H9 (cell line): ENCODE results near the gene FLT1. TPM values are rescaled to one million over a fixed set of nuclear protein-coding genes. Genes with fewer than 3 reads are reported as not detected.

ENCODE experiments used
- DNase-seq: peaks from one replicate; pipeline ENCODE4 v3.0.0-alpha.2; 2017
- H2AFZ ChIP-seq: one replicate; pipeline ENCODE4 v1.6.1; 2013; ENCODE audit warnings: mild to moderate bottlenecking, low read length, control low read depth, moderate library complexity
- H2AK5ac ChIP-seq: 2 replicates; pipeline ENCODE4 v1.6.1; 2013; ENCODE audit warnings: low read length, control low read depth, mixed read lengths; ENCODE audit not compliant: insufficient read length
- H2BK120ac ChIP-seq: one replicate; pipeline ENCODE4 v1.6.1; 2013; ENCODE audit warnings: low read depth, mild to moderate bottlenecking, low read length, control low read depth, inconsistent platforms; ENCODE audit not compliant: poor library complexity, severe bottlenecking
- H2BK12ac ChIP-seq: 2 replicates; pipeline ENCODE4 v1.6.1; 2013; ENCODE audit warnings: low read length, control low read depth, mixed read lengths, low read depth; ENCODE audit not compliant: insufficient read length
- H2BK15ac ChIP-seq: 2 replicates; pipeline ENCODE4 v1.6.1; 2013; ENCODE audit warnings: low read depth, low read length, control low read depth
- H2BK20ac ChIP-seq: one replicate; pipeline ENCODE4 v1.6.1; 2013; ENCODE audit warnings: low read depth, mild to moderate bottlenecking, low read length, control low read depth, inconsistent platforms; ENCODE audit not compliant: poor library complexity, severe bottlenecking
- H2BK5ac ChIP-seq: 2 replicates; pipeline ENCODE4 v1.6.1; 2013; ENCODE audit warnings: low read length, control low read depth, mixed read lengths; ENCODE audit not compliant: insufficient read length
- H3K14ac ChIP-seq: 2 replicates; pipeline ENCODE4 v1.6.1; 2013; ENCODE audit warnings: low read length, control low read depth; ENCODE audit not compliant: insufficient read depth
- H3K18ac ChIP-seq: 2 replicates; pipeline ENCODE4 v1.6.1; 2013; ENCODE audit warnings: low read depth, mild to moderate bottlenecking, mixed read lengths, low read length, control low read depth; ENCODE audit not compliant: insufficient read length
- H3K23ac ChIP-seq: 2 replicates; pipeline ENCODE4 v1.6.1; 2013; ENCODE audit warnings: low read length, control low read depth, mixed read lengths, low read depth; ENCODE audit not compliant: insufficient read length
- H3K23me2 ChIP-seq: 2 replicates; pipeline ENCODE4 v1.6.1; 2013; ENCODE audit warnings: low read depth, mild to moderate bottlenecking, mixed read lengths, low read length, control low read depth; ENCODE audit not compliant: insufficient read length, poor library complexity, severe bottlenecking
- H3K27ac ChIP-seq: 2 replicates; pipeline ENCODE4 v1.5.1; 2013; ENCODE audit warnings: low read length, control low read depth, mixed read lengths, low read depth; ENCODE audit not compliant: insufficient read length
- H3K27me3 ChIP-seq: 2 replicates; pipeline ENCODE4 v1.6.1; 2013; ENCODE audit warnings: low read length, control low read depth, inconsistent platforms; ENCODE audit not compliant: insufficient read depth
- H3K4ac ChIP-seq: 2 replicates; pipeline ENCODE4 v1.6.1; 2013; ENCODE audit warnings: low read depth, mild to moderate bottlenecking, control low read depth, inconsistent platforms, low read length, moderate library complexity
- H3K4me1 ChIP-seq: 2 replicates; pipeline ENCODE4 v1.6.1; 2013; ENCODE audit warnings: low read length, control low read depth, inconsistent platforms; ENCODE audit not compliant: insufficient read depth
- H3K4me2 ChIP-seq: 2 replicates; pipeline ENCODE4 v1.6.1; 2013; ENCODE audit warnings: low read length, control low read depth, mixed read lengths; ENCODE audit not compliant: insufficient read length, insufficient read depth
- H3K56ac ChIP-seq: 2 replicates; pipeline ENCODE4 v1.6.1; 2013; ENCODE audit warnings: low read depth, mild to moderate bottlenecking, mixed read lengths, low read length, control low read depth; ENCODE audit not compliant: insufficient read length
- H3K79me1 ChIP-seq: 2 replicates; pipeline ENCODE4 v1.6.1; 2013; ENCODE audit warnings: low read depth, mild to moderate bottlenecking, moderate library complexity, low read length, control low read depth, inconsistent platforms; ENCODE audit not compliant: insufficient read depth, poor library complexity, severe bottlenecking
- H3K79me2 ChIP-seq: 2 replicates; pipeline ENCODE4 v1.6.1; 2013; ENCODE audit warnings: low read length, control low read depth, inconsistent platforms; ENCODE audit not compliant: insufficient read depth
- H3K9ac ChIP-seq: 2 replicates; pipeline ENCODE4 v1.6.1; 2013; ENCODE audit warnings: low read length, control low read depth, mixed read lengths; ENCODE audit not compliant: insufficient read length; ENCODE audit errors: extremely low read depth
- H3K9me3 ChIP-seq: one replicate; pipeline ENCODE4 v1.6.1; 2013; ENCODE audit warnings: low read depth, low read length, inconsistent platforms; ENCODE audit not compliant: control insufficient read depth
- H3T11ph ChIP-seq: one replicate; pipeline ENCODE4 v1.6.1; 2013; ENCODE audit warnings: mild to moderate bottlenecking, low read length, control low read depth, inconsistent platforms
- H4K20me1 ChIP-seq: one replicate; pipeline ENCODE4 v1.6.1; 2013; ENCODE audit not compliant: control insufficient read depth, insufficient read length, insufficient read depth
- H4K5ac ChIP-seq: 2 replicates; pipeline ENCODE4 v1.6.1; 2013; ENCODE audit warnings: low read depth, mild to moderate bottlenecking, mixed read lengths, low read length, control low read depth; ENCODE audit not compliant: insufficient read length
- H4K8ac ChIP-seq: replicated peaks from 2 replicates; pipeline ENCODE4 v1.6.1; 2013; ENCODE audit warnings: low read length, control low read depth, mixed read lengths, low read depth; ENCODE audit not compliant: insufficient read length
- H4K91ac ChIP-seq: 2 replicates; pipeline ENCODE4 v1.6.1; 2013; ENCODE audit warnings: low read depth, mild to moderate bottlenecking, moderate library complexity, mixed read lengths, low read length, control low read depth; ENCODE audit not compliant: insufficient read length
- H3K27ac Mint-ChIP-seq, 3 experiments: 2 replicates in 2 of 3; 3 replicates in 1 of 3; pipeline ENCODE4 v1.8.0; 2020 to 2021; ENCODE audit warnings: mixed read lengths in 3 of 3, mild to moderate bottlenecking in 1 of 3, moderate library complexity in 1 of 3
- H3K27me3 Mint-ChIP-seq: 2 replicates; pipeline ENCODE4 v1.8.0; 2021; ENCODE audit warnings: low read depth, mild to moderate bottlenecking, moderate library complexity, mixed read lengths
- H3K36me3 Mint-ChIP-seq, 3 experiments: 2 replicates in 2 of 3; 3 replicates in 1 of 3; pipeline ENCODE4 v1.8.0; 2020 to 2021; ENCODE audit warnings: low read depth in 3 of 3, mixed read lengths in 3 of 3; ENCODE audit not compliant: insufficient read depth in 1 of 3
- H3K4me1 Mint-ChIP-seq, 2 experiments: 2 replicates each; pipeline ENCODE4 v1.8.0; 2020; ENCODE audit warnings: mixed read lengths in 2 of 2
- H3K4me3 Mint-ChIP-seq, 2 experiments: 2 replicates in 1 of 2; 3 replicates in 1 of 2; pipeline ENCODE4 v1.8.0; 2020 to 2021; ENCODE audit warnings: mild to moderate bottlenecking in 2 of 2, mixed read lengths in 2 of 2, moderate library complexity in 1 of 2
- H3K9me3 Mint-ChIP-seq, 2 experiments: 2 replicates in 1 of 2; 3 replicates in 1 of 2; pipeline ENCODE4 v1.8.0; 2020; ENCODE audit warnings: mild to moderate bottlenecking in 2 of 2, mixed read lengths in 2 of 2, moderate library complexity in 1 of 2
- CTCF ChIP-seq: fragments of 200-600 bp; sonication (generic); conservative IDR thresholded peaks from 3 replicates; pipeline ENCODE4 v1.8.0; 2021; ENCODE audit warnings: antibody characterized with exemption, mild to moderate bottlenecking
- WGBS: extraction: QIAGEN DNeasy Blood & Tissue Kit; methylation state at CpG from one replicate; pipeline ENCODE4 v1.1.7; 2013; ENCODE audit warnings: missing lambda C conversion rate, low lambda C conversion rate, mixed read lengths; ENCODE audit not compliant: insufficient read length; ENCODE audit errors: extremely low coverage; 5-methylcytosine and 5-hydroxymethylcytosine counted together
- total RNA-seq: library from RNA; stranded (reverse); gene quantifications from 2 replicates; pipeline ENCODE4 v1.2.1, GENCODE V29; 2021

The FLT1 gene
- total RNA-seq, 1 experiment from 2014 or later: 84.1 TPM

- Histone ChIP-seq H2BK20ac (no peak overlapping the region), H3K23ac (no peak overlapping the region), H2BK5ac (no peak overlapping the region), H3K27me3 (no peaks in the 10 kb centered on the region; the same call in 1 of the 2 replicates), H3K4me1 (peaks cover 3% of the 10 kb centered on the region; the same call in 1 of the 2 replicates), H3K56ac (no peak overlapping the region), H2AFZ (no peak overlapping the region), H3K79me2 (peaks cover 13% of the 10 kb centered on the region), H3K4ac (no peak overlapping the region), H3K18ac (no peak overlapping the region), H4K20me1 (no peaks in the 10 kb centered on the region), H4K91ac (no peak overlapping the region), H3T11ph (no peak overlapping the region), H2AK5ac (no peak overlapping the region), H3K9me3 (no peaks in the 10 kb centered on the region), H3K4me2 (no peak overlapping the region), H3K79me1 (peaks cover 2% of the 10 kb centered on the region), H3K27ac (no peak overlapping the region), H2BK15ac (no peak overlapping the region), H3K23me2 (peaks cover 27% of the 10 kb centered on the region), H3K14ac (no peak overlapping the region), H4K5ac (no peak overlapping the region), H2BK120ac (no peak overlapping the region), H3K9ac (no peak overlapping the region), H4K8ac (no peak overlapping the region), H2BK12ac (no peak overlapping the region)
- no CpG with 5 or more reads among the region's 4 CpGs for WGBS
- Mint-ChIP-seq H3K4me3 (0 out of 5 replicates have a peak overlapping the region, but pooled peaks of 1 of the 2 experiments have one; percentile 4), H3K27me3 (peaks cover 21% of the 10 kb centered on the region), H3K36me3 (peaks cover 0 to 7% (median 6%) of the 10 kb centered on the region in 3 experiments; a peak in 4 of 7 replicates), H3K27ac (no peak overlapping the region), H3K9me3 (peaks cover 0 to 1% of the 10 kb centered on the region in 2 experiments; a peak in 2 of 5 replicates), H3K4me1 (peaks cover 27 to 39% of the 10 kb centered on the region in 2 experiments)
- no peak for DNase-seq
- TF ChIP-seq CTCF: no peak
Measured at GRCh38 chr13:28497143-28497876, 2.4 kb upstream of the FLT1 start.
